ENCODE data around the gene MBP.

The MBP gene

GRCh38 chr18:77133835-77134496 lies 1.4 kb upstream of the MBP start:
- no peak for DNase-seq

- no peak for DNase-seq
These were observed 660 bp upstream of the MBP start for GRCh38 chr18:77133051-77133834.

DNA sequence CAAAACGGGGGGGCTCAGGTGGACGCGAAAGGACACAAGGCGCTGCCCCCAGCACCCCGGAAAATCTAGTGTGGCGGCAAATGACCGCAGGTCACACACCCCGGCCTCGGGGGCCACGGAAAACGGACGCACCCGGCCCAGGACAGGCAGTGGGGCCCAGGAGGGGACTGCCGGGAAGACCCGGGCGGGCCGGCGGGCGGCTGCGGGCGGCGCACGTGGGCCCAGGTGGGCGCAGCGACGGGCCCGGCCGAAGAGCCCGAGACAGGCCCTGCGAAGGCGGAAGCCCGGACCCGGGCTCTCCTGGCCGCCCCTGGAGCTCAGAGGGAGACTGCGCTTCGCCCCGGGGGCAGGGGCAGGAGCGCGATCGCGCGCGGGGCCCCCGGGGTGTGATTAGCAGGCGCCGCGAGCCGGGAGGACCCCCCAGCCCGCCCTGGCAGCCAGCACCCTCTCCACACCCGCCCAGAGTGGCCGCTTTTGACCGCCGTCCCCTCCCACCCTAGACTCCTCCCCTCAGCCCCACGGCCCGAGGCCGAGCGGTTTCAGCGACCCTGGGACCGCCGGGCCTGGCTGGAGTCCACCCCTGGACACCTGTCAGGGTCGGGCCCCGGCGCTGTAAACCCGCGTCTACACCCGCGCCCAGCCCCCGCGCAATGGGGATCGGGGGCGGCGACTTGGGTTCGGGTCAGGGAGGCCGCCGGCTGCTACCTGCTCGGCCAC lies 773 bp downstream of the MBP start:
- no peak for DNase-seq

GRCh38 chr18:77131100-77131651 lies 1.4 kb downstream of the MBP start:
- DNase-seq = peak; percentile 66 to 75

GRCh38 chr18:77130229-77131099 lies 2.1 kb downstream of the MBP start:
- DNase-seq = no peak

GRCh38 chr18:77129150-77129551 lies 3.4 kb downstream of the MBP start:
- DNase-seq = no peak

DNA sequence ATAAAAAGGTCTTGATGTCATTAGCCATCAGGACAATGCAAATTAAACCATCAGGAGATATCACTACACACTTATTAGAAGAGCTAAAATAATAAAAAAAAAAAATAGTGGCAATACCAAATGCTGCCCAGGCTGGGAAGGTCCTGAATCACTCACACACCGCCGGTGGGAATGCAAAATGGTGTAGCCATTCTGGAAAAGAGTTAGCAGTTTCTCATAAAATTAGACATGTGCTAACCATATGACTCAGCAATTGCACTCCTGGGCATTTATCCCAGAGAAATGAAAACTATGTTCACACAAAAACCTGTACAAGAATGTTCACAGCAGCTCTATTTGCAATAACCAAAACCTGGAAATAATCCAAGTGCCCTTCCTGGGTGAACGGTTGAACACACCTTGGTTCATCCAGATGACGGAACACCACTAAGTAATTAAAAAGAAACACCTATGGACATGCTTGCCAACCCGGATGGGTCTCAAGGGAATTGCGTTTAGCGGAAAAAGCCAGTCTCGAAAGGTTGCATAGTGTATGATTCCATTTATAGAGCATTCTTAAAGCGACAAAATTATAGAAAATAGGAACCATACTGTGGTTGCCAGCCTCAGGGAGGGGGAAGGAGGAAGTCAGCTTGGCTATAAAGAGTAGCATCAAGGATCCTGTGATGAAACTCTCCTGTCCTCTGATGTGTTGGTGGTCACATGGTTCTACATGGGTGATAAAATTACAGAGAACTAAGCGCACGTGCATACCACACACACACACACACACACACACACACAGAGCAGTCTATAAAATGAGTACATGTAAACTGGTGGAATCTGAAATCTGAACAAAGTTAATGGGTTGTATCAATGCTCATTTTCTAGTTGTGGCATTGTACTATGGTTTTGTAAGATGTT lies 4.6 kb downstream of the MBP start:
- DNase-seq = no peak

DNA sequence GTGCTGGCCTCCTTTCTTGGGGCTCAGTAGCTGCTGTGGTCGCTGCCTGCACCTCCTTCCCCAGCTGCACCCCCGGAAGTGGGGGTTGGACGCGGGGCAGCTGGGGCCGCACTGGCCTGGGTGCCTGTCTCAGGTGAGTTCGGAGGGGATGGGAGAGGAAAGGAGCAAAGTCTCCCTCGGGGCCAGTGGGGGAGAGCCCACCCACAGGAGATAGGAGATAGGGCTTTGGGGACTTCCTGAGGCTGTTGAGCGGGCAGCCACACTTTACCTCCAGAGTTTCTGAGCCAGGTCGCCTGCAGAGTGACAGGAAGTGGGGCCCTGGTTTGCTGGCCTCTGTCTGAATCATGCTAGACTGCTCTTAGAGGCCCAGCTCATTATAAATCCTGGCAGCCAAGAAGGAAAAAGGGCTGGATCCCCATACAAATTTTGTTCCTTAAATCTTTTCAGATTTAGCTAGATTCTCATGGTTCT lies 8.1 kb downstream of the MBP start:
- peak in 1 of 2 experiments; percentile 31 for DNase-seq

- DNase-seq = no peak
These were observed 9.0 kb downstream of the MBP start for GRCh38 chr18:77123320-77124231.

- no peak for DNase-seq
These were observed 11.1 kb downstream of the MBP start for GRCh38 chr18:77121523-77121922.

DNA sequence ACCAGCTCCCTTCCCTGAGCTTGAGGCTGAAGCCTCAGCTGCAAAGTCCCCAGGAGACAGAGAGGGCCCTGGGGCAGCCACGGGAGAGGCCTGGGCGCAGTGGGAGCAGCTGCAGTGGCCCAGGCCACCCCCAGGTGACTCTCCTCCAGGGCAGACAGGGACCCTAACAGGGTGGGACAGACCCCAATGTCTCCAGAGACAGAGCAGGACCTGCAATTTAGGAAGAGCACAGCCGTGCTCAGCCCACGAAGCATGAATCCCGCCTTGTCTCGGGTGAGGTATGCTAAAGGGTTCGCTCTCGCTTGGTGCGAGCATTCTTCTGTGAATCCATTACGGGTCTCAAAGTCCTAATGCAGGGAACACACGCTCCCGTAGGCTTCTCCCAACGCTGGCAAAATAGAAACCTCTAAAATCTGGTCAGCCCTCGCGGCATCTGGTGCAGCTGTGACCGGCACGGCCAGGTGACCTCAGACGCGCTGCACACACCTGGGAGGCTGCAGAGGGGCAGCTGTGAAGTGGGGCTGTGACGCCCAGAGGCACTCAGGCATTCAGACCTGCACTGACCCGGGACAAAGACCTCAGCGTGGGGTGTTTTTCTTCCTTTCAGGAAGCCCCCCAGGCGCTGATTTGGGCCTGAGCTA lies 12.6 kb downstream of the MBP start:
- no peak for DNase-seq

- no peak for DNase-seq
These were observed 13.3 kb downstream of the MBP start for GRCh38 chr18:77119101-77119850.

- no peak for DNase-seq
These were observed 14.1 kb downstream of the MBP start for GRCh38 chr18:77118256-77119090.

- no peak for DNase-seq
These were observed 16.1 kb downstream of the MBP start for GRCh38 chr18:77116201-77117080.

DNA sequence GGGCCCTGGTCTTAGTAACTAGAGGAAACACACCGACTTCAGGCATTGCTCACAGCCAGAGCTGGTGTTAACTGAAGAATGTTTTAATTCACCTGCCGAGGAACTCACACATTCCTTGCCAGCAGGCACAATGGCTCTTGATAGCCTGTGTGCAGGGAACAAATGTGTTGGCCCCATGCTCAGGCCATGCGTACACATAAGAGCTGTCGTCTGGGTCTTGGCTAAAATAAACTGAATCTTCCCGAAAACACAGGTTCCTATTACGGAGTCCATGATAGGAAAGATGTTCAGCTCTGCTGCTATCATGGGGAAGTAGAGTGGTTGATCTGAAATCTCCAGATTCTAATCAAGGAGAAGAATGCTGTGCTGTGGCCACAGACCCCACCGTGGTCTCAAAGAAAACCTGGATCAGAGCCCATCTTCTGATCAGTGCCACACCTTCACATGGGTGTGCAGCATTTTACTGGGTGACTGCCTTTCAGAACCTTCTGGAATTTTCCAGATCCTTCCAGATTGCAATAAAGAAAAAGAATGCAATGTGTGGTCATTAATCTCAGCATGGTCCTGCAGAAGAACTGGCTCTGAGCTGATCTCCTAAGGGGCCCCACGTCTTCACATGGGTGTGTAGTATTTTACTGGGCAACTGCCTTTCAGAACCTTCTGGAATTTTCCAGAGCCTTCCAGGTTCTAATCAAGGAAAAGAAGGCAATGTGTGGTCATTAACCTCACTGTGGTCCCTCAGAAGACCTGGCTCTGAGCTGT lies 17.2 kb downstream of the MBP start:
- DNase-seq = no peak

Measured in activated CD4-positive, alpha-beta T cell treated with anti-CD3 and anti-CD28 coated beads, Interleukin-2, amount 50 U/mL, for 4 hours (primary cell).